ENCODE measurements around the gene HDGFL2.

Gene HDGFL2

DNA sequence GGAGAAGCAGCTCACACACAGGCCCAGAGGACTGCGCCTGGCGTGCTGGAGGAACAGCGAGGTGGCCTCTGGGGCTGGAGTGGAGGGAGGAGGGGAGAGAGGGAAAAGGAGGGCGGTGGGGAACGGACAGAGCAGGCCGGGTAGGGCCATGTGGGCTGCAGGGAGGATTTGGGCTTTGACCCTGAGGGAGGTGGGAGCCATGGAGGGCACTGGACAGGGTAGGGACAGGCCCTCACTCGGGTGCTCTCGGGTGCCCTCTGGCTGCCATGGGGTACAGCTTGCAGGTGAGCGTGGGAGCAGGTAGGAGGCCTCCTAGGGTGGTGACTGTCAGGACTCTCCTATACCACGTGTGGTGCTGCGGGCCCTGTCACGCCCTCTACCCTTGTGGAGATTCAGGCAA, 23.4 kb downstream of the HDGFL2 start:
- Histone ChIP-seq H3K79me2 (ENCODE audit: low read length) (no peaks in the 10 kb centered on the region), H3F3A (ENCODE audit: insufficient read depth, low read length) (no peaks in the 10 kb centered on the region), H3K9ac (ENCODE audit: low read length) (no peak overlapping the region), H2AFZ (ENCODE audit: low read length) (no peak overlapping the region), H3K27me3 (replicated peaks; ENCODE audit: insufficient read depth, low read length) (no peaks in the 10 kb centered on the region), H3K9me3 (replicated peaks; ENCODE audit: insufficient read depth, low read length) (no peaks in the 10 kb centered on the region), H3K4me2 (ENCODE audit: low read depth, low read length) (no peak overlapping the region), H3K27ac (ENCODE audit: low read length) (no peak overlapping the region), H3K4me3 (ENCODE audit: low read length) (no peak overlapping the region), H3K4me1 (ENCODE audit: low read length) (no peaks in the 10 kb centered on the region), H4K20me1 (ENCODE audit: insufficient read depth, low read length) (no peaks in the 10 kb centered on the region), H3K36me3 (replicated peaks; ENCODE audit: insufficient read depth, low read length) (no peaks in the 10 kb centered on the region), H3K9me2 (replicated peaks; ENCODE audit: insufficient read depth, low read length) (no peaks in the 10 kb centered on the region)
- TF ChIP-seq EZH2 (optimal IDR thresholded peaks at IDR 0.05; ENCODE audit: low read depth, low read length) (no peak), EZH2phosphoT487 (IDR thresholded peaks at IDR 0.05; ENCODE audit: low read length) (no peak)
- TF ChIP-seq, protein P1, sequence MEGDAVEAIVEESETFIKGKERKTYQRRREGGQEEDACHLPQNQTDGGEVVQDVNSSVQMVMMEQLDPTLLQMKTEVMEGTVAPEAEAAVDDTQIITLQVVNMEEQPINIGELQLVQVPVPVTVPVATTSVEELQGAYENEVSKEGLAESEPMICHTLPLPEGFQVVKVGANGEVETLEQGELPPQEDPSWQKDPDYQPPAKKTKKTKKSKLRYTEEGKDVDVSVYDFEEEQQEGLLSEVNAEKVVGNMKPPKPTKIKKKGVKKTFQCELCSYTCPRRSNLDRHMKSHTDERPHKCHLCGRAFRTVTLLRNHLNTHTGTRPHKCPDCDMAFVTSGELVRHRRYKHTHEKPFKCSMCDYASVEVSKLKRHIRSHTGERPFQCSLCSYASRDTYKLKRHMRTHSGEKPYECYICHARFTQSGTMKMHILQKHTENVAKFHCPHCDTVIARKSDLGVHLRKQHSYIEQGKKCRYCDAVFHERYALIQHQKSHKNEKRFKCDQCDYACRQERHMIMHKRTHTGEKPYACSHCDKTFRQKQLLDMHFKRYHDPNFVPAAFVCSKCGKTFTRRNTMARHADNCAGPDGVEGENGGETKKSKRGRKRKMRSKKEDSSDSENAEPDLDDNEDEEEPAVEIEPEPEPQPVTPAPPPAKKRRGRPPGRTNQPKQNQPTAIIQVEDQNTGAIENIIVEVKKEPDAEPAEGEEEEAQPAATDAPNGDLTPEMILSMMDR (IDR thresholded peaks at IDR 0.05; ENCODE audit: low read length), result no peak
- DNase-seq, result no peak

DNA sequence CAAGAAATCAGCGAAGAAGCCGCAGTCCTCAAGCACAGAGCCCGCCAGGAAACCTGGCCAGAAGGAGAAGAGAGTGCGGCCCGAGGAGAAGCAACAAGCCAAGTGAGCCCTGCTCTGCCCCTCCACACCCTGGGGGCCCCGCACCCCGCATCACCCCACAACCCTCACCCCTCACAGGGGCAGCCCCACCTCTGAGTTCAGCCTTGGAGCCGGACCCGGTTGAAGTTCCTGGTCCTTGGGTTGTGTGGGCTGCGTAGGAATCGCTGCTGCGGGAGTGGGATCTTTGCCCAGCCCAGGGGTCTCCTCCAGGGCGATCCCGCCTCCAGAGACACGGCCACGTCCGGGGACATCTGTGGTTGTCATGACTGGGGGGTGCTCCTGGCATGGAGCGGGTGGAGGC, 24.2 kb downstream of the HDGFL2 start:
- H3K27me3 ChIP-seq (replicated peaks; ENCODE audit: insufficient read depth, low read length), result no peaks in the 10 kb centered on the region
- H3K9ac ChIP-seq (ENCODE audit: low read length), result no peak overlapping the region
- H3K79me2 ChIP-seq (ENCODE audit: low read length), result no peaks in the 10 kb centered on the region
- no peak overlapping the region for H3K27ac ChIP-seq (ENCODE audit: low read length)
- H3K4me2 ChIP-seq (ENCODE audit: low read depth, low read length), result no peak overlapping the region
- no peaks in the 10 kb centered on the region for H3K9me2 ChIP-seq (replicated peaks; ENCODE audit: insufficient read depth, low read length)
- H3K36me3 ChIP-seq (replicated peaks; ENCODE audit: insufficient read depth, low read length), result no peaks in the 10 kb centered on the region
- H4K20me1 ChIP-seq (ENCODE audit: insufficient read depth, low read length), result no peaks in the 10 kb centered on the region
- H3F3A ChIP-seq (ENCODE audit: insufficient read depth, low read length), result no peaks in the 10 kb centered on the region
- no peak overlapping the region for H3K4me3 ChIP-seq (ENCODE audit: low read length)
- no peaks in the 10 kb centered on the region for H3K9me3 ChIP-seq (replicated peaks; ENCODE audit: insufficient read depth, low read length)
- no peaks in the 10 kb centered on the region for H3K4me1 ChIP-seq (ENCODE audit: low read length)
- no peak for DNase-seq
- no peak overlapping the region for H2AFZ ChIP-seq (ENCODE audit: low read length)
- TF ChIP-seq, protein P1 (IDR thresholded peaks at IDR 0.05; ENCODE audit: low read length), result no peak
- TF ChIP-seq EZH2 (optimal IDR thresholded peaks at IDR 0.05; ENCODE audit: low read depth, low read length), result no peak
- TF ChIP-seq EZH2phosphoT487 (IDR thresholded peaks at IDR 0.05; ENCODE audit: low read length), result no peak

DNA sequence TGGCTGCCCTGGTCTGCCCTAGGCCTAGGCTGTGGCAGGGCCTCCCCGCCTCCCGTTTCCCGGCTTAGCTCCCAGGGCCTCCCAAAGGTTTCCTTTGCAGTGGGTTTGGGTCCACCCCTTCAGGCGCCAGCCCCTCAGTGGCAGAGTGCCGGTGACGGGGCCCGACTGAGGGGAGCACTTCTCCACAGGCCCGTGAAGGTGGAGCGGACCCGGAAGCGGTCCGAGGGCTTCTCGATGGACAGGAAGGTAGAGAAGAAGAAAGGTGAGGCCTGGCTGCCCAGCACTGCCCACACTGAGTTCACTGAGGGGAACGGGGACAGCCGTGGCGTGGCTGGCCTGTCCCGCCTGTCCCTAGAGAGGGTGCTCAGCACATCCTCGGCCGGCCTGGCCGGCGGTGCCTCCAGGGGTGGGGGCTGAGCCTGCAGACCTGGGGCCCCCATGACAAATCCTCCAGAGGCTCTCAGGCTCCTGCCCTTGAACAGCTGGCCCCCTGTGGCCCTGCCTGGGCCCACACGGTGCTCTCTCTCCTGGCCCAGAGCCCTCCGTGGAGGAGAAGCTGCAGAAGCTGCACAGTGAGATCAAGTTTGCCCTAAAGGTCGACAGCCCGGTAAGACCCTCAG, 25.8 kb downstream of the HDGFL2 start:
- Histone ChIP-seq H3F3A (ENCODE audit: insufficient read depth, low read length) (no peaks in the 10 kb centered on the region), H3K27ac (ENCODE audit: low read length) (no peak overlapping the region), H3K4me3 (ENCODE audit: low read length) (no peak overlapping the region), H3K79me2 (ENCODE audit: low read length) (no peaks in the 10 kb centered on the region), H3K36me3 (replicated peaks; ENCODE audit: insufficient read depth, low read length) (no peaks in the 10 kb centered on the region), H3K9ac (ENCODE audit: low read length) (no peak overlapping the region), H3K4me2 (ENCODE audit: low read depth, low read length) (no peak overlapping the region), H4K20me1 (ENCODE audit: insufficient read depth, low read length) (no peaks in the 10 kb centered on the region), H3K9me3 (replicated peaks; ENCODE audit: insufficient read depth, low read length) (no peaks in the 10 kb centered on the region), H2AFZ (ENCODE audit: low read length) (no peak overlapping the region), H3K4me1 (ENCODE audit: low read length) (no peaks in the 10 kb centered on the region), H3K27me3 (replicated peaks; ENCODE audit: insufficient read depth, low read length) (no peaks in the 10 kb centered on the region), H3K9me2 (replicated peaks; ENCODE audit: insufficient read depth, low read length) (no peaks in the 10 kb centered on the region)
- TF ChIP-seq EZH2 (optimal IDR thresholded peaks at IDR 0.05; ENCODE audit: low read depth, low read length) (no peak), EZH2phosphoT487 (IDR thresholded peaks at IDR 0.05; ENCODE audit: low read length) (no peak)
- TF ChIP-seq, protein P1 (IDR thresholded peaks at IDR 0.05; ENCODE audit: low read length), result no peak
- no peak for DNase-seq
